Central memory CD4-positive, alpha-beta T cell (primary cell): Measurements from ENCODE around the gene CTRL.

Experiments used
- DNase-seq: peaks from one replicate; pipeline ENCODE4 v3.0.0; 2022

Gene CTRL

GRCh38 chr16:67962135-67962534, 30.5 kb upstream of the CTRL start:
- no peak for DNase-seq

DNA sequence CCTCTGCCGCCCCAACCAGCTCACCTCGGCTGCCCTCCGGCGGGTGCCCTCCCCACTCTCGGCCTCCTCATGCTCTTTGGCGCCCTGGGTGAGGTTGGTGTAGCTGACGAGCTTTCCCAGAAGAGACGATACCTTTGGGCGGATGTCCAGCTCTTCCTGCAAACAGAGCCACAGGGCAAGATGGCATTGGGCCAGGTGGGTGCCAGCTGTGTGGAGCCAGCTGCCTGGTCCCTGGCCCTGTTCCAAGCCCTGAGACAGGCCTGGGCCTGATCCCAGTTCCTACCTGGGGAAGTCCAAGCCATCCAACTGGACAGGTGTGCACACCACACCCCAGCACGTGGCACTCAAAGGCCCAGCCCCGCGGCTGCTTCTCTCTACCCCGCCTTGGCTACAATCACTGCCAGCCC, 29.9 kb upstream of the CTRL start:
- no peak for DNase-seq

- no peak for DNase-seq
Measured at GRCh38 chr16:67959536-67960329, 28.1 kb upstream of the CTRL start.

DNA sequence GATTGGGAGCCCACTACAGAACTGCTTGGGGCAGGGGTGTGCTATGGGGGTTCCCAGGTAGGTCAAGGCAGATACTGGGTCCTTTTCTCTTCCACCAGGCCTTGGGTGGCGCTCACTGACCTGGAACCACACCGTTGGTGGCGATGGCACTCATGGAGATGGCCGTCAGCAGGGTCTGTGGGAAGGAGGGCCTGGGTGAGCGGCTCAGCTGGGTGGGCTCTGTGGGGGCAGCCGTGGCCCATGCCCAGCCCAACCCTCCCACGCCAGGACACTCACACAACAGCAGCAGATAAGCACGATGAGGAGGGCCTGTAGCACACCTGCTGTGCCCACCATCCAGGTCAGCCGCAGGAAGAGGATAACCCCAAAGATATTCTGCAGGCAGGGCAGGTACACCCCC, 26.0 kb upstream of the CTRL start:
- DNase-seq: no peak

DNA sequence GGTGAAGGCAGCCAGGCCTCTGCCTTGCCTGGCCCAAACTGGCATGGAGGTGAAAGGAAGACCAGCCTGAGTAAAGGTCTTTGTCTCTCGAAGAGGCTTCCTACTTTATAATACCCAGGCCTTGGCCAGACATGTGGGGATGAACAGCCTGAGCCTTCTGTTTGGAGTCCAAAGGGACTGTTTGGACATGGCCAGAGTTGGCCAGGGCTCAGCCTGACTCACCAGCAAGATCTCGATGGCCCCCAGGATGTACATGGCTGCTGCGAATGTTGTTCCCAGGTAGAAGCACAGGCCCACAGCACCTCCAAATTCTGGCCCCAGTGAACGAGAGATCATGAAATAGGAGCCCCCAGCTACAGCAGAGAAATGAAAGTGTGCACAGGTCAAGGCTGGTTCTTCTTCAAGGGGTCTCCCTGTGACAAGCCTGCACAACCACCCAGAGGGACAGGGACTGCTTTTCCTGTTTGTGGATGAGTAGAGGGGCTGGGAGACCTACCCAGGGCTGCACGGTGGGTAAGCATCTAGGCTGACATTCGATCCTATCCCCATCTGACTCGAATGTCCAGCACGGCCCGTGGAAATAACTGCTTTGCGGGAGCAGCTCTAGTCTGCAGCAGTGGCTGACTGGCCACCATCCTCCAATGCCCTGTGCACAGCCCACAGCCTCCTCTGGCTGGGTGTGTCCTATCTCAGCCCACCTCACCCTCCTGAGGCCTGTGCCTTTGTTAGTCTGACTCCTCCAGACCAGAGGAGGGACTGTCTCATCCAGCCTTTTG, 22.9 kb upstream of the CTRL start:
- no peak for DNase-seq

DNA sequence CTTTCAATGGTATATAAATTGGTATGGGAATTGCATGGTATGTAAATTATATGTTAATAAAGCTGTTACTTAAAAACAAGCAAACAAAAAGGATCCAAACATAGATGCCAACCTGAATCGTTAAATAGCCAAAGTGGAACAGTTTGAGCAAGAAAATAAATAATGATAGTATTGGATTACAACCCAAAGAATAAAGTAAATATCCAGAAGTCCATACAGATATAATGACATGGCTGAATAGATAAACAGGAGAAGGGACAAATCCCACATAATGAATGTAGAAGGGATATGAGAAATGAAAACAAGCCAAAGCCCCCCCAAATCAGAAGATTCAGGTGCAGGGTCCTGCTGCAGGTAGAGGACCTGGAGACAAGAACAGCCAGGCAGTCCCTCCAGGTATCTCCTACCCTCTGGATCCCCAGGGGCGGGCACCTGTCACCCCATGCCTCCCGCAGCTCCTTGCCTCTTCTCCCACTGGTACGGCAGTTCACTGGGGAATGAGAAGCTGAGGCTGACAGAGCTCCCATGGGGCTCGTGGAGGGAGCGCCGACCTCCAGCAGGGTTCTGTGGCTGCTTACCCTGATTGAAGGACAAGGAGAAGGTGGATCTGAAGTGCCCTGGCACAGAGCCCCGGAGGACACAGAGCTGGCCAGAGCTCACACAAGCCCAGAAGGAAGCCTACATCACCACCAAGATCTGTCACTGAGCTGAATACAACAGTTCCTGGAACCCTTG, 22.1 kb upstream of the CTRL start:
- no peak for DNase-seq

- DNase-seq: no peak
Measured at GRCh38 chr16:67951485-67951884, 19.8 kb upstream of the CTRL start.

DNA sequence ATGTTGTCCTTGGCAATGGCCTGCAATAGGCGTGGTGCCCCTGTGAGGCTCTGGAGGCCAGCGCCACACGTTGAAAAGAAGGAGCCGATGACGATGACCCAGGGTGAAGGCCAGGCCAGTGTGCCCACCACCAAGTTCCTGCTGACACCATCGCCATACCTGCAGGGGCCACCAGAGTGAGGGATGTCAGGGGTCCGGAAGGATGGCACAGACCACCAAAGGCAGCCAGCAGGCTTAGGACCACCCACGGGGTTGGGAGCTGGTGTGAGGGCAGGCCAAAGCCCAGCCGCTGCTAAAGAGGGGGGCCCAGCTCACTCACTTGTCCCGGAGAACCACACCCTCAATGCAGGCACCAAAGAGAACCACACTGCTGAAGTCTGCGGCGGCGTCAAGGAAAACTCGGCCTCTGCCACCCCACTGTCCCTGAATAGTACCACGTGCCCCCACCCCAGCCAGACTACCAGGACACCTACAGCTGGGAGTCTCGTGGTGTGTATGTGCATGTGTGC, 18.7 kb upstream of the CTRL start:
- DNase-seq: no peak

DNA sequence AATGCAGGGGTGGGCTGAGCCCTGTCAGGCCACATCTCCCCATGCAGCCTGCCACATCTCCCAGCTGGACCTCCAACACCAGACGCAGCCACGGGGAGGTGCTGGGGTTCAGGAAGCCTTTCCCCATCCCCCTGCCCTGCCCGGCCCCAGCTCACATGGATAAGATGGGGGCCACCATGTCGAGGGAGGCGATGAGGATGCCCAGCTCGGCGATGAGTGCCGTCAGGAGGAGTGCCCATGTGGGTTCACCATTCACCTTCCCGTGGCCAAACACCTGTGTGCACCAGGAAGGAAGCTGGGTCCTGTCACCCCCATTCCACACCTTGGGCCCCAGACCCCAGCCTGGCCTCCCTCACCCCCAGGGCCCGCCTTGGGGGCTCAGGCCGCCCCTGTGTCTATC, 18.0 kb upstream of the CTRL start:
- no peak for DNase-seq

DNA sequence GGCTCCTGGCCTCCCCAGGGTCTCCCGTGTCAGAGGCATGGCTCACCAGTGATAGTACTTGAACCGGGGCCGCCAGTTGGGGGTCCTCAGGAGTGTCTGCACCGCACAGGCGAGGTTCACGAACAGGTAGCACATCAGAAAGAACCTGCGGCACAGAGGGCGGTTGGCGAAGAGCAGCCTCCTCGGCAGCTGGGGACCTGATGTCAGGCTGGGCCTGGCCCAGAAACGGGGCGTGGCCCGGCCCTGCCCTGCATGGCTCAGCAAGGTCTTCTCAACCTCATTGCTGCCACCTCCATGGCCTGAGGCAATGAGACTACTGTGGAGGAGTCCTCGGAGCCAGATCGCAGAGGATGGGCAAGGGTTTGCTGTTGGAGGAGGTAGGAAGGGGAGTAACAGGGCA, 16.4 kb upstream of the CTRL start:
- DNase-seq: no peak

GRCh38 chr16:67946966-67947558, 15.4 kb upstream of the CTRL start:
- DNase-seq: no peak

DNA sequence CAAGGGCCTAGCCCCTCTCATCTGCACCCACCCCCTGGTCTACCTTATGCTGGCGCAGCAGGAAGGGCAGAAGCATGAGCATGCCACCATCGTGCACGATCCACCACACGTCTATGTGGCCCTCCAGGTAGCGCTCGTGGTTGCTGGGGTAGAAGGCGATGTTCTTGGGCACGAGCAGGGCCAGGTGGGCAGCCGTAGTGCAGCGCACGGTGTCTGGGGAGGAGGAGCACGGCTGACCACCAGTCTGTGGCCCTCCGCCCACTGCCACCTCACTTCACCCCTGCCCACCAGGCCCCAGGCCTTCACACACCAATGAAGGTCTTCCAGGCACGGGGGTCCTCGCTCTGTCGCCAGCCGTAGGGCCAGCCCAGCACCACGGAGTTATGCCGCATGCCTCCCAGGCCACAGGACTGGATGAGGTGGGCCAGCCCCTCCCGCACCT, 14.5 kb upstream of the CTRL start:
- DNase-seq: no peak

GRCh38 chr16:67945392-67945933, 13.8 kb upstream of the CTRL start:
- no peak for DNase-seq

DNA sequence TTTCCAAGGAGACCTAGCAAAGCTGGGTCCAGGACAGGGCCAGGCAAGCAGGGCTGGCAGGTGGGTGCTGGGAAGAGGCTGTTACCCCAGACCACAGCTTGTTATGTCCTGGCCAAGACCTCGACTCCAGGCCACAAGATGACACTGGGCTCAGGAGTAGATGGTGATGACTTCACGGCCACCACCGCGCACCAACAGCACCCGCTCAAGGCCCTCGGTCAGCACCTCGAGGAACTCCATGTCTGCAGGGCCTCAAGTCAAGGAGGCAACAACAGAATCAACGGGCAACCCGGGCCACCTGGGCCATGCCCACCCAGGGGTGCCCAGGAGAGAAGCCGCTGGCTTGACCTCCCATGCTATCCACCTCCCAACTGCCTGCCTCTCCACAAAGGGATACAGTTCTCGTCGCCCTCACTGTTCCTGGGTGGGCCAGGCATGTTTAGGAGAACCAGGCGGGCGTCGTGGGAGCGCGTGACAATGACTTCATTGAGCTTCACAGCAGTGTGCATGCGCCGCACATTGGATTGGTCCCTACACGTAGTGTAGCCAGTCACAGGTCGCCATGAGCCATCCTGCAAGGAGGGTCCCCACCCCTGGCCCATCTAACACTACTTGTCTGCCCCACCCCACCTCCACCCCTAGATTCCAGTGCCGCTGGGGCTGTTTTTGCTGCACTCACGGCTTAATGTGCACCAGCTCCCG, 13.2 kb upstream of the CTRL start:
- DNase-seq: no peak

- DNase-seq: no peak
Measured at GRCh38 chr16:67943619-67944504, 12.2 kb upstream of the CTRL start, which contains the start of gene LCAT. LCAT (minus strand) TSS chr16:67944120; CDS start chr16:67944101, 19 bp downstream.

DNA sequence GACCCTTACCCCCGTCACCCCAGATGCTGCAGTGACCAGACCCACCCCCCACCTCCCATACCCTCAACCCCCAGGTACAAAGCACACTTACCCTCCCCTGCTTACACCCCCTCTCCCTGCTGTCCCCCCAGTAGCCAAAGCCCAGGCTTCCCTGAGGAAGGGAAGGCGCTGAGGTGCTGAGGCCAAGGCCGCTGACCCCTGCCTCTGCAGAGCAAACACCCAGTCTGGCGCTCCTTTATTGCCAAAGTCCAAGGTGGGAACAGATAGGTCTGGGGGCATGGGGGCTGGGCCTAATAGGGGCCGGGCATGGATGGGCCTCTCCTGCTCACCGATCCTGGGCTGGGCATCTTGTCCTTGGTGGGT, 11.6 kb upstream of the CTRL start:
- no peak for DNase-seq

GRCh38 chr16:67942510-67943255, 11.0 kb upstream of the CTRL start:
- no peak for DNase-seq

DNA sequence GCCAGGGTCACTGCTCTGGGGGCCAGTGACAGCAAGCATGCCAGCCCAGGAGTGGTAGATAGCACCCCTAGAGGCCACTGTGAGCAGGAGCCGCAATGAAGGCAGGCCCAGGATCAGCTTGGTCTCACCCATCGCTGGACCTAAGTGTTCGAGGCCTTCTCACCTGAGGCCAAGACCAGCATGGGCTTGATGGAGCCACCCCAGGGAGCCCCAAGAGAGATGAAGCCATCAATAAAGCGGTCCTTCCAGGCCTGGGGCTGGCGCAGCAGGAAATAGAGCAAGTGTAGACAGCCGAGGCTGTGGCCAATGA, 10.5 kb upstream of the CTRL start:
- DNase-seq: peak; percentile 27

- no peak for DNase-seq
Measured at GRCh38 chr16:67941469-67942199, 10.0 kb upstream of the CTRL start.
